ENCODE measurements around the gene MOGAT2.

Gene MOGAT2

GRCh38 chr11:75731095-75731494 is 13.5 kb downstream of the MOGAT2 start:
- TF ChIP-seq CTCF (IDR thresholded peaks at IDR 0.05; ENCODE audit: insufficient read depth, low read depth, low read length, missing control alignments) = no peak
- no peak for DNase-seq (ENCODE audit: low read depth)
- H3K4me3 ChIP-seq (ENCODE audit: low read length) = no peak overlapping the region

GRCh38 chr11:75733071-75733430 is 15.4 kb downstream of the MOGAT2 start:
- no peak for TF ChIP-seq CTCF (IDR thresholded peaks at IDR 0.05; ENCODE audit: insufficient read depth, low read depth, low read length, missing control alignments)

GRCh38 chr11:75733431-75734107 is 15.9 kb downstream of the MOGAT2 start:
- no peak overlapping the region for H3K4me3 ChIP-seq (ENCODE audit: low read length)
- no peak for TF ChIP-seq CTCF (IDR thresholded peaks at IDR 0.05; ENCODE audit: insufficient read depth, low read depth, low read length, missing control alignments)
- peak; percentile 38 for DNase-seq (ENCODE audit: low read depth)

More at GRCh38 chr11:75733071-75733430, 15.4 kb downstream of the MOGAT2 start:
- no peak overlapping the region for H3K4me3 ChIP-seq (ENCODE audit: low read length)
- no peak for DNase-seq (ENCODE audit: low read depth)

GRCh38 chr11:75734491-75735180 is 17.0 kb downstream of the MOGAT2 start:
- no peak for DNase-seq (ENCODE audit: low read depth)
- H3K4me3 ChIP-seq (ENCODE audit: low read length) = no peak overlapping the region
- no peak for TF ChIP-seq CTCF (IDR thresholded peaks at IDR 0.05; ENCODE audit: insufficient read depth, low read depth, low read length, missing control alignments)

GRCh38 chr11:75735181-75735845 is 17.7 kb downstream of the MOGAT2 start:
- H3K4me3 ChIP-seq (ENCODE audit: low read length) = no peak overlapping the region
- no peak for TF ChIP-seq CTCF (IDR thresholded peaks at IDR 0.05; ENCODE audit: insufficient read depth, low read depth, low read length, missing control alignments)
- DNase-seq (ENCODE audit: low read depth) = no peak

GRCh38 chr11:75737314-75737713 is 19.7 kb downstream of the MOGAT2 start:
- no peak for DNase-seq (ENCODE audit: low read depth)
- no peak for TF ChIP-seq CTCF (IDR thresholded peaks at IDR 0.05; ENCODE audit: insufficient read depth, low read depth, low read length, missing control alignments)
- H3K4me3 ChIP-seq (ENCODE audit: low read length) = no peak overlapping the region
